ENCODE measurements around the gene TAF9B. TPM values are rescaled to one million over a fixed set of nuclear protein-coding genes. Genes with fewer than 3 reads are reported as not detected.
"Not testable (repeated sequence)": the region's sequence is repeated elsewhere in the genome, so short reads cannot be mapped to it uniquely, and the experiment has no call there.

Gene TAF9B
- total RNA-seq, 1 experiment from 2014 or later = 22.2 TPM

GRCh38 chrX:78147002-78147540 is 7.6 kb upstream of the TAF9B start:
- H3K27ac Mint-ChIP-seq (ENCODE audit: unreplicated experiment); BruUV-seq (replicated peaks); POLR2A ChIA-PET; H3K36me3 ChIP-seq (ENCODE audit: control insufficient read depth, insufficient read depth, low read length); H3K4me1 Mint-ChIP-seq (ENCODE audit: low read depth, unreplicated experiment); H3K9me3 ChIP-seq; H3K4me3 Mint-ChIP-seq (ENCODE audit: unreplicated experiment); H3K36me3 Mint-ChIP-seq (ENCODE audit: insufficient read depth, unreplicated experiment); H3K27me3 ChIP-seq (replicated peaks; ENCODE audit: control insufficient read depth, insufficient read depth, low read length); H3K4me3 ChIP-seq (ENCODE audit: low read depth, low read length); H3K4me1 ChIP-seq; CTCF ChIA-PET; intact Hi-C loops (cut with micrococcal nuclease; ENCODE audit: unreplicated experiment); H3K27me3 Mint-ChIP-seq (ENCODE audit: insufficient read depth, unreplicated experiment); DNase-seq: not testable (repeated sequence)
- peaks cover 12% of the 10 kb centered on the region for H3K9me3 Mint-ChIP-seq (ENCODE audit: unreplicated experiment)

- Histone ChIP-seq H3K27me3 (replicated peaks; ENCODE audit: control insufficient read depth, insufficient read depth, low read length) (no peaks in the 10 kb centered on the region), H3K4me3 (ENCODE audit: low read depth, low read length) (peak overlapping the region; percentile 85), H3K9me3 (no peaks in the 10 kb centered on the region), H3K4me1 (no peaks in the 10 kb centered on the region), H3K36me3 (ENCODE audit: control insufficient read depth, insufficient read depth, low read length) (no peaks in the 10 kb centered on the region)
- intact Hi-C loops (cut with micrococcal nuclease; ENCODE audit: unreplicated experiment) = no loop called here
- Mint-ChIP-seq H3K4me3 (ENCODE audit: unreplicated experiment) (peak overlapping the region; percentile 84), H3K36me3 (ENCODE audit: insufficient read depth, unreplicated experiment) (peaks cover 6% of the 10 kb centered on the region), H3K27ac (ENCODE audit: unreplicated experiment) (peak overlapping the region; percentile 83), H3K4me1 (ENCODE audit: low read depth, unreplicated experiment) (no peaks in the 10 kb centered on the region), H3K9me3 (ENCODE audit: unreplicated experiment) (no peaks in the 10 kb centered on the region), H3K27me3 (ENCODE audit: insufficient read depth, unreplicated experiment) (no peaks in the 10 kb centered on the region)
- no TSS peak for BruUV-seq (replicated peaks)
- DNase-seq = no peak
- ChIA-PET POLR2A (no interaction called here), CTCF (no interaction called here)
- TF ChIP-seq CTCF (IDR thresholded peaks at IDR 0.05; ENCODE audit: insufficient read depth in 1 of 2, low read depth in 1 of 2, low read length in 1 of 2, severe bottlenecking in 1 of 2, unreplicated experiment in 1 of 2) = no peak
Measured at GRCh38 chrX:78140206-78140605, 756 bp upstream of the TAF9B start.

- Mint-ChIP-seq H3K4me3 (ENCODE audit: unreplicated experiment) (no peak overlapping the region), H3K27me3 (ENCODE audit: insufficient read depth, unreplicated experiment) (no peaks in the 10 kb centered on the region), H3K9me3 (ENCODE audit: unreplicated experiment) (no peaks in the 10 kb centered on the region), H3K27ac (ENCODE audit: unreplicated experiment) (no peak overlapping the region), H3K36me3 (ENCODE audit: insufficient read depth, unreplicated experiment) (peaks cover 34% of the 10 kb centered on the region), H3K4me1 (ENCODE audit: low read depth, unreplicated experiment) (no peaks in the 10 kb centered on the region)
- H3K4me1 ChIP-seq = no peaks in the 10 kb centered on the region
- intact Hi-C loops (cut with micrococcal nuclease; ENCODE audit: unreplicated experiment) = no loop called here
- no TSS peak for BruUV-seq (replicated peaks)
- no peaks in the 10 kb centered on the region for H3K9me3 ChIP-seq
- POLR2A ChIA-PET = no interaction called here
- CTCF ChIA-PET = no interaction called here
- H3K27me3 ChIP-seq (replicated peaks; ENCODE audit: control insufficient read depth, insufficient read depth, low read length) = no peaks in the 10 kb centered on the region
- H3K36me3 ChIP-seq (ENCODE audit: control insufficient read depth, insufficient read depth, low read length) = no peaks in the 10 kb centered on the region
- no peak for TF ChIP-seq CTCF (IDR thresholded peaks at IDR 0.05; ENCODE audit: insufficient read depth in 1 of 2, low read depth in 1 of 2, low read length in 1 of 2, severe bottlenecking in 1 of 2, unreplicated experiment in 1 of 2)
- DNase-seq = no peak
- H3K4me3 ChIP-seq (ENCODE audit: low read depth, low read length) = no peak overlapping the region
Measured at GRCh38 chrX:78133238-78133960, 6.1 kb downstream of the TAF9B start.

Data from Caco-2 (cell line).